ENCODE measurements around the gene BRD4.

BRD4 gene

GRCh38 chr19:15286688-15287365 is 45.5 kb downstream of the BRD4 start:
- no peak for TF ChIP-seq CTCF (conservative IDR thresholded peaks at IDR 0.05; ENCODE audit: low read depth, low read length)
- H3K4me3 ChIP-seq (ENCODE audit: low read length), result no peak overlapping the region
- no peak for DNase-seq (ENCODE audit: low read depth)

- H3K4me3 ChIP-seq (ENCODE audit: low read length), result no peak overlapping the region
- no peak for DNase-seq (ENCODE audit: low read depth)
- no peak for TF ChIP-seq CTCF (conservative IDR thresholded peaks at IDR 0.05; ENCODE audit: low read depth, low read length)
Observed at GRCh38 chr19:15285896-15286591, 46.3 kb downstream of the BRD4 start.

GRCh38 chr19:15284896-15285295 is 47.4 kb downstream of the BRD4 start:
- no peak for DNase-seq (ENCODE audit: low read depth)
- H3K4me3 ChIP-seq (ENCODE audit: low read length), result no peak overlapping the region

GRCh38 chr19:15284091-15284490 is 48.2 kb downstream of the BRD4 start:
- TF ChIP-seq CTCF (conservative IDR thresholded peaks at IDR 0.05; ENCODE audit: low read depth, low read length), result no peak
- H3K4me3 ChIP-seq (ENCODE audit: low read length), result no peak overlapping the region
- DNase-seq (ENCODE audit: low read depth), result no peak

More at GRCh38 chr19:15284896-15285295, 47.4 kb downstream of the BRD4 start:
- TF ChIP-seq CTCF (conservative IDR thresholded peaks at IDR 0.05; ENCODE audit: low read depth, low read length), result no peak

- no peak overlapping the region for H3K4me3 ChIP-seq (ENCODE audit: low read length)
- no peak for TF ChIP-seq CTCF (conservative IDR thresholded peaks at IDR 0.05; ENCODE audit: low read depth, low read length)
- DNase-seq (ENCODE audit: low read depth), result no peak
Observed at GRCh38 chr19:15283141-15283883, 49.0 kb downstream of the BRD4 start.

- DNase-seq (ENCODE audit: low read depth), result no peak
- no peak for TF ChIP-seq CTCF (conservative IDR thresholded peaks at IDR 0.05; ENCODE audit: low read depth, low read length)
- no peak overlapping the region for H3K4me3 ChIP-seq (ENCODE audit: low read length)
Observed at GRCh38 chr19:15282311-15282705, 50.0 kb downstream of the BRD4 start.

All from retinal pigment epithelial cell (primary cell).